Activated T-helper 1 cell treated with anti-CD3 and anti-CD28 coated beads, Interleukin-2, amount 50 U/mL, for 16 hours (primary cell): Measurements from ENCODE around the gene BICC1.

ENCODE experiments used
- DNase-seq, 2 donors: peaks; one replicate each; pipeline ENCODE4 v3.0.0-alpha.2; 2020; ENCODE audit warnings: low read depth in 1 of 2, low spot score in 1 of 2

Gene BICC1

DNA sequence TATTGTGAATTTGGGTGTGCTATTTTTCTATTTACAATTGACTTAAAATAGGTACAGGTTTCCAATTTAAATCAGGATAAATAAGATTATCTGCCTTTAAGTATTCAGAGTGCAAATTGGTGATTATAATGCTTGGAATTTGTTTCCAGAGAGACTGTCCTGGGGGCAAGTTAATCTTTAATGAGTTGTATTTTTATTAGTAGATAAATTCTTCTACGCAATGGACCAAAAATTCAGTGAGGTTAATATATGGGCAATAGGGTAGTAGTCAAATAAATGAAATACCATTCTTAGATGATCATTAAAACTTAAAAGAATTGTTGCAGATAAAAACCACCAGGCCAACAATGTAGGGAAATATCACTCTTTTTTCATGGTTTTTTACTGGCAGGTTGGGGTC lies 3.4 kb downstream of the BICC1 start:
- DNase-seq = no peak

- no peak for DNase-seq
Measured at GRCh38 chr10:58516671-58517070, 4.0 kb downstream of the BICC1 start.

DNA sequence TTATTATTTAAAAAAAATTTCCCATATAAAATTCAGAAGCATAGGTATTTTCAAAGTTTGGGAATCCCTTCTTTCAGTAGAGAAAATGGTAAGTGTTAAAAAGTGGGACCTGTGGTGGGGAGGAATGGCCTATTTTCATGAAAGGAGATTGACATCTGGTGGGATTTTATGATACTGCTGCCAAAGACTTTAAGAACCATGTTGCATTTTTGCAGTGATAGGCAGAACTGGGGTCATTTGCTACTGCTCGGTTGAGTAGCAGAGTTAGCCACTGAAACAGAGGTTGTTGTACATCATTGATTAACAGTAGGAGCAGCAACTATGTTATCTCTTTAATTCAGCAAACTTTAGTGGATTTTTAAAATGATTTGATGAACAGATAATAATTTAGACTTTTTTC lies 4.4 kb downstream of the BICC1 start:
- DNase-seq = no peak

DNA sequence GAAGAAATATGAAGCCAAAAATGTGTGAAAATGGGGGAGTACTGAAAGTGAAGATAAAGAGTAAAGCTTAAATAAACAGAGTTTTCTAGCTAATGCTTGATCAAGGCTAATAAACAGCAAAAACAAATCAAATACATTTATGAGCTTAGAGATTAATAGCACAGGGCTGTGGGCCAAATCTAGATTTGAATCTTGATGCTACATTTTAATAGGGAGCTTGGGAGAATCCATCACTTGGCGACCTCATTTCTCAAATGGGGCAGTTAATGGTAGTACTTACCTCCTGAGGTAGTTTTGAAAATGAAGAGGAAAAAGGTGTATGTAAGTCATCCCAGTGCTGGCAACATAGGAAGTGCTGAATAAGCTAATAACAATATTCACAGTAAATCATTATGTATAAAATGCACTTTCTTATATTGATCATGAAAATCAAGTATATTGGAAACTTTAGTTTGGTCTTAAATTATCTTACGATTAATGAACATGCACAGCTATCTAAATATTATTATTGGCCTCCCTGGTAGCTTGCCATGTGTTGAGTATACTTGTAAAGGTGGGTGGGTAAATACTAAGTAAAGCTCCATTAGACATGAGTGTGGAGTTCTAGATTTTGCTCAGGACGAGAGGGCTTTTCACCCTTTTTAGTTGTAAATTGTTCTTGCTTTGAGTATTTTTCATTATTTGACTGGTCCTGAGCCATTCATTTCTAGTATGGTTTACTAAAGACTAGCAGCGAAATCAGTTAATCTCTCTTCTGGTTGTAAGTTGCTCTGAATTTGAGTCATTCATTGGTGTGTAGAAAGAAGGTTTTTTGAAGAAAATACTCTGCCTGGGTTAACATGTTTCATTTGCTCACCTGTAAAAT lies 5.1 kb downstream of the BICC1 start:
- no peak for DNase-seq

DNA sequence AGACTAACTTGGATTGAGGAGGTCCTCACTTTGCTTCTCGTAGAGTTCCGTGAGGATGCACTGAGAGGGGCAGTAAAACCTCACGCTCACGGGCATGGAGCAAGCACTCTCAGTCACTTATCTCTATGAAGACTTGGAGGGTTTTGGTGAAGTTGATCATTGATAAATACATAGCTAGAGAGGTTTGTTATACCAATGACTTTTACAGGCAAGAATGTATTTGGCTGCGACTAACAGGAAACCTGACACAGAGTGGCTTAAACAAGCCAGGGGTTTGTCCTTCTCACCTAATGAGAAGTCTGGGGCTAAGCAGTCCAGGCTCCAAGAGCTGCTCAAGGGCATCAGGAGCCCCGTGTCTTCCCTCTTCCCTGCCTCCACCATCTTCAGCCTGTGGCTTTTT lies 6.1 kb downstream of the BICC1 start:
- no peak for DNase-seq

DNA sequence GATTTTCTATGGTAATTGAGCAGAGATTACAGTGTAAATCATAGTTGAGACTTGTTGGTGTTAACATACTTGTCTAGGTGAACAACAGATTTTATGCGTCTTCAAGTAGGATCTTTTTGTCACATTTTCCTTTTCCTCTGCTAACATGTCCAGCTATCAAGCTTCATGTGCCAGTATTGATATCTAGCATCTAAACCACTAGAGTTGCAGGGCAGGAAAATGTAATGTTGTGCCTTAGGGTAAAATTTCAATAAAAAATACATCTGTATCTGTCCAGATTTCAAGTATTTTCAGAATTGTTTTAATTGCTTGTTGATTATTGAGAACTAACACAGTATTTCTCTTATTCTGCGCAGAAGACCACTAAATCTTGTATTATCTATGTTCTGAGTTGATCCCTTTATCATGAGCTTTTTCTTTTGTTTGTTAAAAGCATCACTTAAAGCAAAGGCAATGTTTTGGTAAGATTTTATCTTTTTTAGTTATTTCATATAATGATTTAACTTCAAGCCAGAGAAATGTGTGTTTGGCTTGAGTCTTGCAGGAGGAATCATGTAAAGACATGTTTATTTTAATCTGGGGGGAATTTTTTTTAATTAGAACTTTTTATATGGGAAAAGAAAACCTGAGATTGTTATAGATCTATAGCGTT lies 16.5 kb downstream of the BICC1 start:
- DNase-seq = no peak

- no peak for DNase-seq
Measured at GRCh38 chr10:58531084-58531695, 18.5 kb downstream of the BICC1 start.

- no peak for DNase-seq
Measured at GRCh38 chr10:58535311-58535710, 22.6 kb downstream of the BICC1 start.

DNA sequence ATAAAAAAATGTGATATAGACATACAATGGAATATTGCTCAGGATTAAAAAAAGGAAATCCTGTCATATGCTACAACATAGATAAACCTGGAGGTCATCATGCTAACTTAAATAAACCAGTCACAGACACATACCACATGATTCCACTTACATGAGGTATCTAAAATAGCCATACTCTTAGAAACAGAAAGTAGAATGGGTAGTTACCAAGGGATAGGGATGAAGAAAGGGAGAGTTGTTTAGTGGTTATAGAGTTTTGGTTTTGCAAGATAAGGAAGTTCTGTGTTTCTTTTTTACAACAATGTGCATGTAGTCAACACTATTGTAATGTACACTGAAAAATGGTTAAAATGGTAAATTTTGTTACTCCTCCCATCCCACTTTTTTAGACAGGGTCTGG lies 30.5 kb downstream of the BICC1 start:
- no peak for DNase-seq

- no peak for DNase-seq
Measured at GRCh38 chr10:58544135-58544534, 31.5 kb downstream of the BICC1 start.

GRCh38 chr10:58545427-58545826 lies 32.8 kb downstream of the BICC1 start:
- no peak for DNase-seq

- DNase-seq = no peak
Measured at GRCh38 chr10:58546137-58546536, 33.5 kb downstream of the BICC1 start.

DNA sequence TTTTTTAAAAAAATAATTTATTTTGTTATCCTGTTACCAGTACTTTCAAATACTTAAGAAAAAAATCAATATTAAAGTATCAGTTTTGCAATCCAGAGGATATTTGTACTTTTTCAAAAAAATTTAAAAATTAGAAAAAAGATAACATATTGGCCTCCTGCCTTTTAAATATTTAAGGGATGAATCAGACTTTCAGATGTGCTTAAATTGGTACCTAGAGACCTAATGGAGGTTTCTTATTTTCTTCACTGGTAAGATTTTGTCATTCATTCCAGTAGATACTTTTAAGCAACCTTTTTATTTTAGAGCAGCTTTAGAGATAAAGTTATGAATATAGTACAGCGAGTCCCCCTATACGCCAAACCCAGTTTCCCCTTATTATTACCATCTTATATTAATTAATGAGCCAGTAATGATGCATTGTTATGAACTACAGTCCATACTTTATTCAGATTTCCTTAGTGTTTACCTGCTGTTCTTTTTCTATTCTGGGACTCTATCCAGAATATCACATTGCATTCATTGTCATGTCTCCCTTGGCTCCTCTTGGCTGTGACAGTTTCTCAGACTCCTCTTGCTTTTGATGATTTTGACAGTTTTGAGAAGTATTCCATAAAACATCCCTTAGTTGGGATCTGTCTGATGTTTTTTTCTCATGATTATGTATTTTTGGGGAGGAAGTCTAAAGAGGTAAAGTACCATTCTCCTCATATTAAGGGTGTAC lies 34.2 kb downstream of the BICC1 start:
- no peak for DNase-seq

GRCh38 chr10:58547963-58548362 lies 35.3 kb downstream of the BICC1 start:
- DNase-seq = no peak

- no peak for DNase-seq
Measured at GRCh38 chr10:58554316-58554715, 41.6 kb downstream of the BICC1 start.

DNA sequence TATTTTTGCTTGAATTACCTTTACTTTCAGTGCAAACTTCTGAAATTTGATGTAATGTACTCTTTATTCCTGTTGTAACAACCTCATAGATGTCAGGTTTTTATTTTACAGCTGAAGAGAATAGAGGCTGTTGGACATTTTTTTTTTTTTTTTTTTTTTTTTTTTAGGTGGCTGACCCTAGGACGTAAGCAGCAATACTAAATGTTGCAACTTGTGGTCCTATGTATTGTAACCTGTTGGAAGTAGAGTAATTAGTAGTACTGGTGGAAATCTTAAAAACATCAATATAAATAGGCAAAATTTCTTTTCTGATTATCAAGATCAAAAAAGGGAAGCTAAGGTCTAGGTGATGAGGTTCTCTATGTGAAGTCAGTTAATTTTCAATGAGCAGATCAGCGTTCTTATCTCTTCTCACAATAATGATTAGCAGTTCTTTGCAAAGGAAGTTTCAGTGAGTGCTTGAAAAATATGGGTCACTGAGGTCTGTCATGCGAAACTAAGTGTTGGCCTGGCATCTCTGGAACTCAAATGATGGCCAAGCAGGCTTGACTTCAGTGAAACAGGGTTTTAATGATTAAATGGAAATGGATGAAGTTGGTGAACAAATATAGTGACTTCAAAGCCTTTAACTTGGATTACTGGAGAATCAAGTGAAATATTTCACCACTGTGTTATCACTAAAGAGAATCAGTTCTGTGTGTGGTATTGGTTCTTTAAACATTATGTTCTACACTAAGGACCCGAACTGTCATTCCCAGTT lies 42.7 kb downstream of the BICC1 start:
- DNase-seq = no peak

DNA sequence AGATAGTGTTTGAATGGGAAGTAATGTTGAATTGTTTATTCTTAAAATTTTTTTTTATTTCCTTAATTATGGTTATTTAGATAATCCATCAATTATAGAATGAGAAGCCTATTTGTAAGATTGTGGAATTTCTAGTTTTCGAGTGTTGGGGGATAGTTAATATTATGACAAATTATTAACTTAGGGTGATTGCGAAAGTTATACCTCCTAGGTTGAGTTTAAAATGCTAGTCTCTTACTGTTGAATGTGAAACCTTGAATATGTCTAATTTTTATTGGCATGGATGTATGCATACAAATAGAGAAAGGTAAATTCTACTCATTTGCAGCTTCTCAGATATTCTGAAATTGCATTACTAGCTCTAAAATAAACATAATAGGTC lies 43.2 kb downstream of the BICC1 start:
- DNase-seq = no peak

- no peak for DNase-seq
Measured at GRCh38 chr10:58556516-58557165, 44.0 kb downstream of the BICC1 start.

DNA sequence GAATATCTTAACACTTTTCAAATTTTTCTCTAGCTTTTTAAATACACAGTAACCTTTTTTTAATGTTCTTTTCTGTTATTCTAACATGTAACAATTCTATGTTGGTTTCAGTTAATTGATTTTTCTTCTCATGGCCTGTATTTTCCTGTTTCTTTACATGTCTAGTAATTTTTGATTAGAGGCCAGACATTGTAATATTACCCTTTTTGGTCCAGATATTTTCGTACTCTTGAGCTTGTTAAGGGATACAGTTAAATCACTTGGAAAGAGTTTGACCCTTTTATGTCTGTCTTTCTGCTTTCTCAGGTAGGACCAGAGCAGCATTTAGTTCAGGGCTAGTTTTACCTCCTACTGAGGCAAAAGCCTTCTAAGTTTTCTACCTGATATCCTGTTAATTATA lies 45.0 kb downstream of the BICC1 start:
- DNase-seq = no peak

GRCh38 chr10:58560068-58560467 lies 47.4 kb downstream of the BICC1 start:
- no peak for DNase-seq
